ENCODE results near the gene KNG1.

Gene KNG1

DNA sequence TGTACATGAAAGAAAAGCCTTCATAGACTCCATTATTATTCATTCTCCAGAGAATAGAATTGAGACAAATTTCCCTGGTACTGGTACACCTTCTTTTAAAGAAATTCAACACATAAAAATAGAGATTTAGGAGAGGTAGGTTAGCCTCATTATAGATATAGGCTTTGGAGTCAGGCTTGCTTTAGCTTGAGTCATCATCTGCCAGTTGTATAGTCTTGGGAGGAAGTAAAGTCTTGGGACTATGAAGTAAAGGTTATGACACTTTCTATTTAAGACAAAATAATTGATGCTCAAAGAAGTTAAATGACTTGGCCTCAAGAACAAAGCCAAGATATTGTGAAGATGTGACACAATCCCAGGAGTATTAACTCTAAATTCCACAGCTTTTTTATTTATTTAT lies 47.0 kb upstream of the KNG1 start:
- no peak for DNase-seq (ENCODE audit: low read depth in 1 of 2, low spot score in 1 of 2)
- Histone ChIP-seq H3K27ac (replicated peaks) (no peak overlapping the region), H3K27me3 (ENCODE audit: insufficient read depth, poor library complexity, severe bottlenecking) (peaks cover 4% of the 10 kb centered on the region), H3K4me3 (replicated peaks; ENCODE audit: insufficient read depth, low read length) (no peak overlapping the region)
- TF ChIP-seq SPI1 (IDR thresholded peaks at IDR 0.05; ENCODE audit: borderline replicate concordance, low read depth) (no peak), POLR2AphosphoS5 (IDR thresholded peaks at IDR 0.05; ENCODE audit: low read depth) (no peak), CTCF (IDR thresholded peaks at IDR 0.05; ENCODE audit: insufficient read depth, low read length) (no peak), REST (IDR thresholded peaks at IDR 0.05; ENCODE audit: insufficient replicate concordance, low read depth) (no peak), GABPA (IDR thresholded peaks at IDR 0.05; ENCODE audit: low read depth) (no peak)

DNA sequence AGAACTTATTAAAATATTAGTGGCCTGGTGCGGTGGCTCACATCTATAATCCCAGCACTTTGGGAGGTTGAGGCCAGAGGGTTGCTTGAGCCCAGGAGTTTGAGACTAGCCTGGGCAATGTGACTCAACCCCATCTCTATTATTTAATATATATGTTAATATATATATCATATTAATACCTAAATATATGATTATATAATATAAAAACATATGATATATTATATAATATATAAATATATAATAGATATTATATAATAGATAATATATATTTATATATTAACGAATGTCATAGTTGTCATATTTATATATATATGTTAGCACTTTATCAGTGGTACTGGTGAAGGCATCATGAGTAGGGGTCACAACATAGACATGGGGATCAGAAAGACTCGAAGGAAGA lies 46.1 kb upstream of the KNG1 start:
- no peak for TF ChIP-seq CTCF (IDR thresholded peaks at IDR 0.05; ENCODE audit: insufficient read depth, low read length)
- no peak for TF ChIP-seq POLR2AphosphoS5 (IDR thresholded peaks at IDR 0.05; ENCODE audit: low read depth)
- TF ChIP-seq GABPA (IDR thresholded peaks at IDR 0.05; ENCODE audit: low read depth) = no peak
- TF ChIP-seq REST (IDR thresholded peaks at IDR 0.05; ENCODE audit: insufficient replicate concordance, low read depth) = no peak
- TF ChIP-seq SPI1 (IDR thresholded peaks at IDR 0.05; ENCODE audit: borderline replicate concordance, low read depth) = no peak
- H3K27ac ChIP-seq (replicated peaks) = no peak overlapping the region
- no peak for DNase-seq (ENCODE audit: low read depth in 1 of 2, low spot score in 1 of 2)
- H3K27me3 ChIP-seq (ENCODE audit: insufficient read depth, poor library complexity, severe bottlenecking) = peaks cover 5% of the 10 kb centered on the region
- H3K4me3 ChIP-seq (replicated peaks; ENCODE audit: insufficient read depth, low read length) = no peak overlapping the region

DNA sequence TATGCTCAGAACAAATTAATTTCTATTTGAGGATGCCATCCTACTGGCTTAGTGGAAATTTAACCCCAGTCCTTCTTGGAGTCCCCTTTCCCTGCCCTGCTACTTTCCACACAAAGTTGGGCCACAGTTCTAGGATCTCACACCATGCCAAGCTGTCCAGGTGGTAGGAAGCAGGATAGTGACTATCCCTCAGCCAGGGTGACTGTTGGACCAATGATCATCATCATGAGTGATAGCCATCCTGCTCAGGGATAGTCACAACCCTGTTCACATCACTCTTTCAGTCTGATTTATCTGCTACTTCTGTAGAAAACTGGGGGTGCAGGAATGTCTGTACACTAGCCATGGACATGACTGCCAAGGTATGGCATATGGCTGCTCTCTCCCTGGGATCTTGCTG lies 38.6 kb upstream of the KNG1 start:
- Histone ChIP-seq H3K27ac (replicated peaks) (no peak overlapping the region), H3K27me3 (ENCODE audit: insufficient read depth, poor library complexity, severe bottlenecking) (peaks cover 5% of the 10 kb centered on the region), H3K4me3 (replicated peaks; ENCODE audit: insufficient read depth, low read length) (no peak overlapping the region)
- DNase-seq (ENCODE audit: low read depth in 1 of 2, low spot score in 1 of 2) = no peak
- no peak for TF ChIP-seq REST (IDR thresholded peaks at IDR 0.05; ENCODE audit: insufficient replicate concordance, low read depth)
- no peak for TF ChIP-seq GABPA (IDR thresholded peaks at IDR 0.05; ENCODE audit: low read depth)
- TF ChIP-seq CTCF (IDR thresholded peaks at IDR 0.05; ENCODE audit: insufficient read depth, low read length) = no peak
- no peak for TF ChIP-seq SPI1 (IDR thresholded peaks at IDR 0.05; ENCODE audit: borderline replicate concordance, low read depth)
- no peak for TF ChIP-seq POLR2AphosphoS5 (IDR thresholded peaks at IDR 0.05; ENCODE audit: low read depth)

Data from HL-60 (cell line).